Skeletal muscle satellite cell (primary cell): ENCODE data around the gene PABPN1. TPM values are rescaled to one million over a fixed set of nuclear protein-coding genes. Genes with fewer than 3 reads are reported as not detected.
A peak's percentile ranks its signal among the peaks of the same experiment; 100 is the strongest.
"Not testable (repeated sequence)": the region's sequence is repeated elsewhere in the genome, so short reads cannot be mapped to it uniquely, and the experiment has no call there.

Experiments
- H3K27me3 ChIP-seq: 2 replicates; pipeline ENCODE4 v1.7.0; 2013; ENCODE audit warnings: low read length; ENCODE audit not compliant: control insufficient read depth, insufficient read depth
- H3K36me3 ChIP-seq: 2 replicates; pipeline ENCODE4 v1.7.0; 2013; ENCODE audit warnings: mild to moderate bottlenecking, control low read depth, low read length; ENCODE audit not compliant: insufficient read depth
- H3K4me1 ChIP-seq: 2 replicates; pipeline ENCODE4 v1.7.0; 2013; ENCODE audit warnings: low read length; ENCODE audit not compliant: control insufficient read depth, insufficient read depth
- H3K4me2 ChIP-seq: 2 replicates; pipeline ENCODE4 v1.7.0; 2013; ENCODE audit warnings: mild to moderate bottlenecking, low read length
- H3K4me3 ChIP-seq: 2 replicates; pipeline ENCODE4 v1.7.0; 2013; ENCODE audit warnings: low read length
- H3K9ac ChIP-seq: 2 replicates; pipeline ENCODE4 v1.7.0; 2013; ENCODE audit warnings: mild to moderate bottlenecking, low read depth, low read length, moderate library complexity
- H3K9me3 ChIP-seq: replicated peaks from 2 replicates; pipeline ENCODE4 v1.7.0; 2013; ENCODE audit warnings: mild to moderate bottlenecking, control low read depth, low read length
- total RNA-seq: library from RNA; depleted of rRNA; stranded (reverse); fragments of >200 nt; gene quantifications from 2 replicates; pipeline ENCODE4 v1.2.3, GENCODE V29; 2012; rRNA removed

Gene PABPN1
- 41.1 and 49.9 TPM in 2 replicates for total RNA-seq

GRCh38 chr14:23320584-23321571, at the start of gene PABPN1:
PABPN1 (plus strand) TSS chr14:23321457; CDS start chr14:23321470, 13 bp downstream.
- Histone ChIP-seq H3K36me3 (peaks cover 46% of the 10 kb centered on the region), H3K27me3 (no peaks in the 10 kb centered on the region), H3K9me3 (no peaks in the 10 kb centered on the region), H3K4me2 (peak within 1 kb of the TSS; percentile 88), H3K4me3 (peak within 1 kb of the TSS; percentile 82), H3K4me1 (peaks cover 24% of the 10 kb centered on the region), H3K9ac (peak within 1 kb of the TSS; percentile 92)

GRCh38 chr14:23275412-23275811, 45.8 kb upstream of the PABPN1 start:
- Histone ChIP-seq H3K4me3 (no peak overlapping the region), H3K27me3 (no peaks in the 10 kb centered on the region), H3K9ac (no peak overlapping the region), H3K4me2 (no peak overlapping the region), H3K36me3 (peaks cover 14% of the 10 kb centered on the region), H3K4me1 (no peaks in the 10 kb centered on the region), H3K9me3 (no peaks in the 10 kb centered on the region)

- peaks cover 14% of the 10 kb centered on the region for H3K36me3 ChIP-seq
- no peak overlapping the region for H3K4me2 ChIP-seq
- H3K27me3 ChIP-seq = no peaks in the 10 kb centered on the region
- H3K4me1 ChIP-seq = no peaks in the 10 kb centered on the region
- H3K4me3 ChIP-seq = no peak overlapping the region
- H3K9me3 ChIP-seq = no peaks in the 10 kb centered on the region
- no peak overlapping the region for H3K9ac ChIP-seq
These were observed 44.1 kb upstream of the PABPN1 start for GRCh38 chr14:23277189-23277588.

GRCh38 chr14:23277928-23278327, 43.3 kb upstream of the PABPN1 start:
- H3K9ac ChIP-seq, H3K27me3 ChIP-seq, H3K4me3 ChIP-seq, H3K4me1 ChIP-seq, H3K4me2 ChIP-seq, H3K9me3 ChIP-seq: not testable (repeated sequence)
- peaks cover 14% of the 10 kb centered on the region for H3K36me3 ChIP-seq

GRCh38 chr14:23281247-23281646, 40.0 kb upstream of the PABPN1 start:
- H3K9ac ChIP-seq = no peak overlapping the region
- H3K4me1 ChIP-seq = peaks cover 12% of the 10 kb centered on the region
- no peaks in the 10 kb centered on the region for H3K9me3 ChIP-seq
- H3K4me3 ChIP-seq = no peak overlapping the region
- H3K36me3 ChIP-seq = peaks cover 5% of the 10 kb centered on the region
- no peaks in the 10 kb centered on the region for H3K27me3 ChIP-seq
- no peak overlapping the region for H3K4me2 ChIP-seq

GRCh38 chr14:23284654-23285529, 36.4 kb upstream of the PABPN1 start:
- Histone ChIP-seq H3K4me2 (peak overlapping the region; percentile 87), H3K27me3 (peaks cover 4% of the 10 kb centered on the region), H3K36me3 (no peaks in the 10 kb centered on the region), H3K4me3 (peak overlapping the region; percentile 92), H3K4me1 (peaks cover 18% of the 10 kb centered on the region), H3K9ac (peak overlapping the region; percentile 87), H3K9me3 (no peaks in the 10 kb centered on the region)

GRCh38 chr14:23285530-23286019, 35.7 kb upstream of the PABPN1 start:
- H3K4me1 ChIP-seq = peaks cover 18% of the 10 kb centered on the region
- H3K4me3 ChIP-seq = peak overlapping the region; percentile 92
- H3K36me3 ChIP-seq = no peaks in the 10 kb centered on the region
- H3K9ac ChIP-seq = peak overlapping the region; percentile 87
- H3K27me3 ChIP-seq = peaks cover 4% of the 10 kb centered on the region
- H3K9me3 ChIP-seq = no peaks in the 10 kb centered on the region
- H3K4me2 ChIP-seq = peak overlapping the region; percentile 87

- Histone ChIP-seq H3K27me3 (peaks cover 4% of the 10 kb centered on the region), H3K4me3 (peak within 1 kb of the TSS; percentile 92)
These were observed 35.0 kb upstream of the PABPN1 start, which contains the start of gene HOMEZ for GRCh38 chr14:23286020-23286901. HOMEZ (minus strand) TSS chr14:23286132; CDS start chr14:23285952, 180 bp downstream.

GRCh38 chr14:23286902-23287479, 34.3 kb upstream of the PABPN1 start:
- peak overlapping the region; percentile 66 for H3K9ac ChIP-seq
- peak overlapping the region; percentile 92 for H3K4me3 ChIP-seq
- no peaks in the 10 kb centered on the region for H3K9me3 ChIP-seq
- no peaks in the 10 kb centered on the region for H3K36me3 ChIP-seq
- H3K4me2 ChIP-seq = peak overlapping the region; percentile 87
- peaks cover 18% of the 10 kb centered on the region for H3K4me1 ChIP-seq
- peaks cover 7% of the 10 kb centered on the region for H3K27me3 ChIP-seq

More at GRCh38 chr14:23286020-23286901, 35.0 kb upstream of the PABPN1 start, which contains the start of gene HOMEZ:
- peaks cover 18% of the 10 kb centered on the region for H3K4me1 ChIP-seq
- peak within 1 kb of the TSS; percentile 87 for H3K4me2 ChIP-seq
- no peaks in the 10 kb centered on the region for H3K9me3 ChIP-seq
- H3K9ac ChIP-seq = peak within 1 kb of the TSS; percentile 87
- no peaks in the 10 kb centered on the region for H3K36me3 ChIP-seq
